ENCODE data around the gene MTX1.

MTX1 gene

DNA sequence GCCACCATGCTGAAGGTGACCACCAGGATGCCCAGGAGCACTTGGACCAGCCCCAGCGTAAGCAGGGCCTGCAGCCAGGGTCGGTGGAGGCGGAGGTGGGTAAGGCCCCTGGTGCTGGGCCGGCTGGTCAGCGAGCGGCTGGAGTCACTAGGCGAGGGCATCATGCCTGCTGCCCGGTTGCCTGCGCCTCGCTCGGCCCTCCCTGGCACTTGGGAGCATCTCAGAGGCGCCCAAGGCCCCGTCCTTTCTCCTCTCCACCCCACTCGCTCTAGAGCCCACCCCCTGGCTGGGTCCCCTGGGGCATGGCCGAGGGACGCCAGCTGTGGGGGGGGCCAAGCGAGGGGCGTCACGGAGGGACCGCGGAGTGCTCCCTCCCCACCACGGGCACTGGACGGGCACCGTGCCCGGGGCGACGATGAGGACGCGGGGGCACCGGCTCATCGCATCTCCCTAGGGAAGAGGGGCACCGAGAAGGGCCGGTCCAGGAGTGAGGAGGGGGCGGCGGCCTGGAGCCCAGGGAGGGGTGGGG is 46.3 kb downstream of the MTX1 start:
- H3K27ac ChIP-seq: peak overlapping the region; percentile 87

DNA sequence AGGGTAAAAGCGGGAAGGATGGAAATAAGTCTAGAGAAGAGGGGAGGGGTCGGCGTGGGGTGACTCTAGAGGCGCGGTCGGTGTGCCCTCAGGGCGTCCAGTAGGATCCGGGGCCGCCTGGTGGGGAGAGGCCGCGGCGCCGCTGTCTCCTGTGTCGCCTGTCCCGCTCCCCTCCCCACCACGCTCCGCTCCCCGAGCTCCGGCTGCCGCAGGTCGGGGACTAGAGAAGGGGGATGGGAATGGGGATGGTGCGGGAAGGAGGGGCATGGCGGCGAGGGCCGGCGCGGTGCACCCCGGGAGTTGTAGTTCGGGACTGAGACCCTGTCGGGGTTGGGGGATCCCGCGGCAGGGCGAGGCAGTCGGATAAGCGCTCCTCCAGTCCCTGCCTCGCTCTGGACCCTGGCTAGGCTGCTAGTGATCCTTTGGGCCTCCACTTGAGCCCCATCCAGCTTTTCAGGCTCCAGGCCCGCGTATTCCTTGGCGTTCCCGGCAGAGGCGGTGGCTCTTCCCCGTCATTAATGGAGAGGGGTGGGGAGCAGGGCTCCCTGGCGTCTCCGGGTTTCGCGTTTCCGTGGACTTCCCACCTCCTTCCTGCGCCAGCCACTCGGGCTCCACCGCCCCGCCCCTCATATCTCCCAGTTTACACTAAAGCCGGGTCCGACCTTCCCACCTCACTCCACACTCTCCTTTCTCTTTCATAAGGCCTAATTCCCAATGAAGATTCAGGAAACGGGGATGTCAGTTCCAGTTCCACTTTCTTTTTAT is 46.9 kb downstream of the MTX1 start, which contains the start of gene ENTREP3:
ENTREP3 (minus strand) TSS at position 241 of the 765 bp plus-strand sequence. CDS start 606 bp downstream, outside the sequence.
- peak within 1 kb of the TSS; percentile 87 for H3K27ac ChIP-seq
- TF ChIP-seq, protein P1, sequence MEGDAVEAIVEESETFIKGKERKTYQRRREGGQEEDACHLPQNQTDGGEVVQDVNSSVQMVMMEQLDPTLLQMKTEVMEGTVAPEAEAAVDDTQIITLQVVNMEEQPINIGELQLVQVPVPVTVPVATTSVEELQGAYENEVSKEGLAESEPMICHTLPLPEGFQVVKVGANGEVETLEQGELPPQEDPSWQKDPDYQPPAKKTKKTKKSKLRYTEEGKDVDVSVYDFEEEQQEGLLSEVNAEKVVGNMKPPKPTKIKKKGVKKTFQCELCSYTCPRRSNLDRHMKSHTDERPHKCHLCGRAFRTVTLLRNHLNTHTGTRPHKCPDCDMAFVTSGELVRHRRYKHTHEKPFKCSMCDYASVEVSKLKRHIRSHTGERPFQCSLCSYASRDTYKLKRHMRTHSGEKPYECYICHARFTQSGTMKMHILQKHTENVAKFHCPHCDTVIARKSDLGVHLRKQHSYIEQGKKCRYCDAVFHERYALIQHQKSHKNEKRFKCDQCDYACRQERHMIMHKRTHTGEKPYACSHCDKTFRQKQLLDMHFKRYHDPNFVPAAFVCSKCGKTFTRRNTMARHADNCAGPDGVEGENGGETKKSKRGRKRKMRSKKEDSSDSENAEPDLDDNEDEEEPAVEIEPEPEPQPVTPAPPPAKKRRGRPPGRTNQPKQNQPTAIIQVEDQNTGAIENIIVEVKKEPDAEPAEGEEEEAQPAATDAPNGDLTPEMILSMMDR (conservative IDR thresholded peaks at IDR 0.05): 0 out of 2 replicates have a peak, but pooled peaks have one; percentile 5

More for the DNA sequence above, 46.3 kb downstream of the MTX1 start:
- TF ChIP-seq, protein P1 (conservative IDR thresholded peaks at IDR 0.05): no peak

DNA sequence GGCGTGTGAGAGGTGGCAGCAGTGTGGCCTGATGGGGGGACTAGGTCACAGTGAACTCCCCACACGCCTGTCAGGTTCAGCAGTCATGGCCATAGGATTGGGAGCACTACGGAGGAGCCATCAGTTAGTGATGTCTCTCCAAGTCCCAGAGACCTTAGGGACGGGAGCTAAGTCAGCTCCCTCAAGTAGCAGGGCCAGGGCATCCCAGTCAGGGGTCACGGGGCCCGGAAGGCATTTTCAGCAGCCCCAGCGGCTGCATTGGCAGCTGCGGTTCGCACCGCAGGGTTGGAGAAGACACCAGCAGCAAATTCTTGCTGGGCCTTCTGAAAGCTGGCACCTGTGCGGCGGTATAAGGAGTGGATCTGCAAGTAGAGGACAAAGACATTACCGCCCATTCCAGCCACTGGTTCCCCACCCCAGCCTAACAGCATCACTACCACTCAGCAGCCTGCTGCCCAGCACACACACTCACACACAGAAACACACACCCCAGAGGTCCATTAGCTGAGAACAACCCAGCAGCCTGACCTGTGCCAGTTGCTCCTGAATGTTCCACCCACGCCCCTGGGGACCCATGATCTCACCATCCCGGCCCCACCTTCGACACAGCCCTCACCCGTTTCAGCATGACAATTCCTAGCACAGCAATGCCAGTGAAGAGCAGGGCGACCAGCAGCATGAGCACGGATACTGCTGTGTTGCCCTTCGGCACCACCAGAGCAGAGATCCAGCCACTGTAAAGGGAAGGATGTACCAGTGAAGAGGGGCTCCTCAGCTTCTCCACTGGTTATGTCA is 47.8 kb downstream of the MTX1 start:
- peak overlapping the region; percentile 87 for H3K27ac ChIP-seq
- TF ChIP-seq, protein P1 (conservative IDR thresholded peaks at IDR 0.05): no peak

DNA sequence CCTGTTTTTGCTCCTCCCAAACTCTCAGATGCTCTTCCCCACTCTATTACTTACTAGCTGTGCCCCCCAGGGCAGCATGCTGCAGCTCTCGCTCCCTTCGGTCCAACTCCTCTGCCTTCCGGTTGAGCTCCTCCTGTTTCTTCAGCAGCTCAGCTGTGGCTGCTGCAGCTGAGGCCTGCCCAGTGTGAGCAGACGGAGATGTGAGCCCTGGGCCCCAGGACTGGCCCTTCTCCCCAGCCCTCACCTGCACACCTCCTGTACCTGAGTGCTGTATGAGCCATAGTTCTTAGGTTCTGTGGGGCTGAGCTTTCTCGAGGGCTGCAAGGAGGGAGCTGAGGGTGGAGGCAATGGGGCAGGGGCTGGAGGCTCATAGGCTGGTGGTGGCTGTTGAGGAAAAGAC is 51.8 kb downstream of the MTX1 start:
- peak overlapping the region; percentile 81; the same call in 1 of the 2 replicates for H3K27ac ChIP-seq
- TF ChIP-seq, protein P1 (conservative IDR thresholded peaks at IDR 0.05): no peak

DNA sequence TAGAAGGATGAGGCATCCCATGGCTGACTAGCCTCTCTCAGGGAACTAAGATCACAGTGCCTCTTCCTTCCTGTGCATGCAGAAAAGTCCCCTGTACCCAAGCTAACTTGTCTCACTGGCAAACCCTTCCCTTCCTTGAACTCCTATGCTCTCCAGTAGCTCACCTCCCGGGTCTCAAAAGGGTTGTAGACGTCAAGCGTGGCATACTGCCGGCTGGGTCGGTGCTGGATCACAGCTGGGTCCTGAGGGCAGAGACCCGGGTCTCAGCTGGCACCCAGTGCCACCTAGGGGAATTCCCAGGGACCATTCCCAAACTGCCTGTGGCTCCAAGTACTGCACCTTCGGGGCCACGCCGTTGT is 53.0 kb downstream of the MTX1 start:
- TF ChIP-seq, protein P1 (conservative IDR thresholded peaks at IDR 0.05): peak; percentile 30
- peak overlapping the region; percentile 81 for H3K27ac ChIP-seq

DNA sequence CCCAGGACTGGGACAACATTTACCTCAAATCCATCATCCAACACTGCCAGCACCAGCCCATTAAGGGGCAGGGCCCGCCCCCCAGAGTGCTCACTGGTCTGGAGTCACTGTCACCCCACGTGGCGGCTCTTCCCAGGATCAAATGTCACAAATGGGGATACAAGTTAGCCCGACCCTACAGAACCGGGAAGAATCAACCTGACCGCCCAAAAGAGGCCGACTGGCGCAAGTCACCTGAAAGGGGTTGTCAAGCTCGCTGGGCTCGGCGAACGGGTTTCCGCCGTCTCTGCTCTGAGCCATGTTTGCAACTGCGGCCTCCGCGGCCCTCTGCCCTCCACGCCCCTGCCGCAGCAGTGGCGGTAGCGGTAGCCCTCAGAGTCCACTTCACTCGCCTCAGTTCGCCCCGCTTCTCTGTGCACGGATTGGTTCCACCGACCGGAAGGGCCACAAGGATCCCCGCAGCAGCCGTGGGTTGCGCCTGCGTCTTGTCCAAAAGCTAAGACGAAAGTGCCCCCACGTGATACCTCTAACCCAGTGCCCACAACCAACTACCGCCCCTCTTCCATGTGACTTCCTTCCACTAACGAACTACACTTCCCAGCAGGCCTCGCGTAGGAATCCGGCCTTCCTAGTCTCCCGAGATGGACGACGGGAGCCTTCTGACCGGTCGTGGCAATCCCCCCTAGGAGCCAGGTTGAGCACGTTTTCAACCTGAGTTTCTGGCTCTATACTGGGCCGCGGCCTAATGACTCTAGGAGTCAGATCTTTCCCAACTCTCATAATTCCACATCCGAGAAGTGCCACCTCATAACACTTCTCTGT is 53.6 kb downstream of the MTX1 start, which contains the start of gene SCAMP3:
SCAMP3 (minus strand) TSS at position 509 of the 822 bp plus-strand sequence; CDS start at position 300, 209 bp downstream.
- peak within 1 kb of the TSS; percentile 81 for H3K27ac ChIP-seq
- TF ChIP-seq, protein P1 (conservative IDR thresholded peaks at IDR 0.05): no peak

All from VCaP (cell line).